Hematopoietic multipotent progenitor cell treated with erythropoietin and hydrocortisone succinate and interleukin-3 and kit ligand, for 15 days (in vitro differentiated cells): ENCODE data around the gene MARCHF11.

Source experiments
- DNase-seq: peaks from one replicate; pipeline ENCODE4 v3.0.0-alpha.2; 2015; ENCODE audit warnings: low spot score

Gene MARCHF11

GRCh38 chr5:16051246-16051755 is 128.3 kb downstream of the MARCHF11 start:
- DNase-seq, result no peak

- no peak for DNase-seq
These were observed 129.2 kb downstream of the MARCHF11 start for GRCh38 chr5:16050414-16050813.

- no peak for DNase-seq
These were observed 129.8 kb downstream of the MARCHF11 start for GRCh38 chr5:16049761-16050160.

GRCh38 chr5:16048132-16048531 is 131.5 kb downstream of the MARCHF11 start:
- no peak for DNase-seq

GRCh38 chr5:16043349-16043965 is 136.1 kb downstream of the MARCHF11 start:
- DNase-seq, result no peak

GRCh38 chr5:16037121-16037845 is 142.3 kb downstream of the MARCHF11 start:
- no peak for DNase-seq

- no peak for DNase-seq
These were observed 145.1 kb downstream of the MARCHF11 start for GRCh38 chr5:16034319-16035001.

GRCh38 chr5:16033187-16033925 is 146.2 kb downstream of the MARCHF11 start:
- DNase-seq, result no peak

- no peak for DNase-seq
These were observed 150.9 kb downstream of the MARCHF11 start for GRCh38 chr5:16028708-16029107.

GRCh38 chr5:16025681-16026080 is 153.9 kb downstream of the MARCHF11 start:
- DNase-seq, result no peak

GRCh38 chr5:16018970-16019369 is 160.6 kb downstream of the MARCHF11 start:
- no peak for DNase-seq

GRCh38 chr5:16017720-16018119 is 161.9 kb downstream of the MARCHF11 start:
- DNase-seq, result no peak
